ENCODE results near the gene DYRK4. TPM values are rescaled to one million over a fixed set of nuclear protein-coding genes. Genes with fewer than 3 reads are reported as not detected.
A peak's percentile ranks its signal among the peaks of the same experiment; 100 is the strongest.

The DYRK4 gene
- total and polyA plus RNA-seq, 12 donors = 24.2 to 123 (median 45.9) TPM

GRCh38 chr12:4553943-4554342, 8.1 kb upstream of the DYRK4 start:
- Histone ChIP-seq H3K4me3 (no peak overlapping the region), H3K27me3 (no peaks in the 10 kb centered on the region), H3K27ac (no peak overlapping the region), H3K9me3 (replicated peaks in 1 of 3) (no peaks in the 10 kb centered on the region), H3K36me3 (replicated peaks in 1 of 2) (no peaks in the 10 kb centered on the region), H3K4me1 (replicated peaks in 1 of 2) (no peaks in the 10 kb centered on the region)
- intact Hi-C loops (cut with DNase I) = no loop called here
- TF ChIP-seq POLR2A (IDR thresholded peaks at IDR 0.05) (no peak), CTCF (IDR thresholded peaks at IDR 0.05) (no peak)
- no peak for DNase-seq
- WGBS, 4 donors = 88 to 96% (median 91%) methylated on average over 4 of the region's 4 CpGs

GRCh38 chr12:4555804-4556203, 6.2 kb upstream of the DYRK4 start:
- H3K27me3 ChIP-seq = no peaks in the 10 kb centered on the region
- intact Hi-C loops (cut with DNase I) = no loop called here
- no peak for TF ChIP-seq CTCF (IDR thresholded peaks at IDR 0.05)
- 56 to 71% (median 65%) methylated on average over 2 of the region's 2 CpGs for WGBS, 4 donors
- H3K4me3 ChIP-seq = no peak overlapping the region
- H3K27ac ChIP-seq = no peak overlapping the region
- no peaks in the 10 kb centered on the region for H3K4me1 ChIP-seq (replicated peaks in 1 of 2)
- no peaks in the 10 kb centered on the region for H3K36me3 ChIP-seq (replicated peaks in 1 of 2)
- no peak for DNase-seq
- no peaks in the 10 kb centered on the region for H3K9me3 ChIP-seq (replicated peaks in 1 of 3)

DNA sequence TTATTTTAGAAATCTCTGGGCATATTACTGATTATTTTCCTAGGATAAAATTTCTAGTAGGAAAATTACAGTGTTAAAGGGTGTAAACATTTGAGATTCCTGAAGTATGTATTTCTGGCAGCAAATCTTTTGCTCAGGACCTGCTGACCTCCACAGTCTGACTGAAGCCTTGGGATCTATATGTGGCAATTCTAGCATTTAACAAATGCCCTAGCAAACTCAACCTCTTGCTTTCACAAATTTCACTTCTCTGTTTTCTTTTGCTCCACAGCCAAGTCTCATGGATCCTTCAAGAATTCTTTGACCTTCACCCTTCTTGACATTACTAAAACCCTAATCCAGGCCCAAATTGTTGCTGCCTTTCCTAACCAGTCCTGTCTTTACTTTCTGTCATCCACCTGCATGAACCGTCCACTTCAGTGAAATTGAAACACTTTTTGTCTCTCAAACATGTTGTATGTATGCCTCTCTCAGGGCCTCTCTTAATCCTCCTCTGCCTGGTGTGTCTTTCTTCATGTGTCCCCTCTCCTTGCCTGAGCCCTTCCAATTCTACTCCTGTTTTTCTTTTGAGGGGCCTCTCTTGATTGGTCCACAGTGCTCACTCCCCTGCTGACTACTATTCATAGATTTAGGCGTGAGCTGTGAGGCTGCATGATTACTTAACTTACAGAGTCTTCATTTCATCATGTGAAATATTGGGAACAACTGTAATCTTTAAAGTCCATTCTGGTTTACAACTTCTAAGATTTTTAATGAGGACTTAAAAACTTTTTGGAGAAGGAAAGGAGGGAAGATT, 5.1 kb upstream of the DYRK4 start:
- Histone ChIP-seq H3K27ac (peak overlapping the region in 2 of 5 donors; percentile 25 to 37), H3K4me3 (no peak overlapping the region), H3K27me3 (no peaks in the 10 kb centered on the region), H3K9me3 (replicated peaks in 1 of 3) (no peaks in the 10 kb centered on the region), H3K4me1 (replicated peaks in 1 of 2) (peaks cover 3 to 4% of the 10 kb centered on the region in 2 donors), H3K36me3 (replicated peaks in 1 of 2) (no peaks in the 10 kb centered on the region)
- TF ChIP-seq CTCF (IDR thresholded peaks at IDR 0.05) (no peak), POLR2A (IDR thresholded peaks at IDR 0.05) (no peak)
- 85 to 90% (median 86%) methylated on average over 2 of the region's 2 CpGs for WGBS, 4 donors
- intact Hi-C loops (cut with DNase I) = no loop called here
- DNase-seq = no peak

DNA sequence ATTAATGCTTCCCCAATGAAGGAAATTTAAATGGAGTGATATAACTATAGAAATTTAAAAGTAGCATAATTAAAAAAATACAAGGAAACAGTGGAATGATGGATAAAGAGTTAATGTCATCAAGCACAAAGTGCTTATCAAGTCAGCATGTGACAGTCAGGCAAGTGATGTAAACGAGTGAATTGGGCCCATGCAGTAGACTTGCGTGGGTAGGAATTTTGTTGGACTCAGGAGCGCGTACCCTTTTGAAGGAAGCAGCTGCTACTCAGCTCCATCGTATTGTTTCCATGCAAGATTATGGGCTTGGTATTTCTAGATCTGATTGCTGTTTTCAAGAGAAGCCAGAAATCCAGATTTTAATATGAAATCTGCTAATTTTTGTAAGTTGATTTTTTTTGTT, 4.4 kb upstream of the DYRK4 start:
- WGBS, 4 donors = 82 to 89% (median 86%) methylated on average over 5 of the region's 5 CpGs
- no peaks in the 10 kb centered on the region for H3K9me3 ChIP-seq (replicated peaks in 1 of 3)
- TF ChIP-seq POLR2A (IDR thresholded peaks at IDR 0.05) = no peak
- no peak for TF ChIP-seq CTCF (IDR thresholded peaks at IDR 0.05)
- DNase-seq = no peak
- H3K4me3 ChIP-seq = no peak overlapping the region
- intact Hi-C loops (cut with DNase I) = no loop called here
- H3K4me1 ChIP-seq (replicated peaks in 1 of 2) = peaks cover 3 to 7% of the 10 kb centered on the region in 2 donors
- no peaks in the 10 kb centered on the region for H3K27me3 ChIP-seq
- no peaks in the 10 kb centered on the region for H3K36me3 ChIP-seq (replicated peaks in 1 of 2)
- H3K27ac ChIP-seq = no peak overlapping the region
